ENCODE measurements around the gene ANKRD53.

Gene ANKRD53

GRCh38 chr2:70961648-70961994 is 16.8 kb upstream of the ANKRD53 start:
- H3K27ac ChIP-seq (ENCODE audit: low read depth, low read length): no peak overlapping the region
- H3K4me1 ChIP-seq (ENCODE audit: insufficient read depth, low read length): peaks cover 3% of the 10 kb centered on the region
- H3K9me3 ChIP-seq (ENCODE audit: low read length): no peaks in the 10 kb centered on the region
- no peaks in the 10 kb centered on the region for H3K36me3 ChIP-seq (ENCODE audit: insufficient read depth, low read length)
- no peak overlapping the region for H3K9ac ChIP-seq (ENCODE audit: low read length)
- H3K27me3 ChIP-seq (ENCODE audit: control insufficient read depth in 1 of 2, insufficient read depth in 2 of 2, low read length in 2 of 2): peaks cover 6 to 25% of the 10 kb centered on the region in 2 donors
- H3K4me3 ChIP-seq (ENCODE audit: low read depth in 1 of 2, low read length in 2 of 2): no peak overlapping the region

GRCh38 chr2:70962211-70962884 is 16.1 kb upstream of the ANKRD53 start:
- H3K4me3 ChIP-seq (ENCODE audit: low read depth in 1 of 2, low read length in 2 of 2): no peak overlapping the region
- H3K9me3 ChIP-seq (ENCODE audit: low read length): no peaks in the 10 kb centered on the region
- peaks cover 6 to 25% of the 10 kb centered on the region in 2 donors for H3K27me3 ChIP-seq (ENCODE audit: control insufficient read depth in 1 of 2, insufficient read depth in 2 of 2, low read length in 2 of 2)
- H3K27ac ChIP-seq (ENCODE audit: low read depth, low read length): no peak overlapping the region
- H3K36me3 ChIP-seq (ENCODE audit: insufficient read depth, low read length): no peaks in the 10 kb centered on the region
- H3K4me1 ChIP-seq (ENCODE audit: insufficient read depth, low read length): peaks cover 3% of the 10 kb centered on the region
- no peak overlapping the region for H3K9ac ChIP-seq (ENCODE audit: low read length)

GRCh38 chr2:70962885-70963878 is 15.2 kb upstream of the ANKRD53 start:
- Histone ChIP-seq H3K4me1 (ENCODE audit: insufficient read depth, low read length) (peaks cover 3% of the 10 kb centered on the region), H3K9ac (ENCODE audit: low read length) (no peak overlapping the region), H3K4me3 (ENCODE audit: low read depth in 1 of 2, low read length in 2 of 2) (no peak overlapping the region), H3K9me3 (ENCODE audit: low read length) (no peaks in the 10 kb centered on the region), H3K27ac (ENCODE audit: low read depth, low read length) (no peak overlapping the region), H3K36me3 (ENCODE audit: insufficient read depth, low read length) (no peaks in the 10 kb centered on the region), H3K27me3 (ENCODE audit: control insufficient read depth in 1 of 2, insufficient read depth in 2 of 2, low read length in 2 of 2) (peaks cover 6 to 25% of the 10 kb centered on the region in 2 donors)

- no peaks in the 10 kb centered on the region for H3K9me3 ChIP-seq (ENCODE audit: low read length)
- H3K9ac ChIP-seq (ENCODE audit: low read length): no peak overlapping the region
- H3K27ac ChIP-seq (ENCODE audit: low read depth, low read length): no peak overlapping the region
- H3K27me3 ChIP-seq (ENCODE audit: control insufficient read depth in 1 of 2, insufficient read depth in 2 of 2, low read length in 2 of 2): peaks cover 6 to 18% of the 10 kb centered on the region in 2 donors
- peaks cover 3% of the 10 kb centered on the region for H3K4me1 ChIP-seq (ENCODE audit: insufficient read depth, low read length)
- H3K36me3 ChIP-seq (ENCODE audit: insufficient read depth, low read length): no peaks in the 10 kb centered on the region
- no peak overlapping the region for H3K4me3 ChIP-seq (ENCODE audit: low read depth in 1 of 2, low read length in 2 of 2)
These were observed 14.3 kb upstream of the ANKRD53 start for GRCh38 chr2:70964133-70964532.

GRCh38 chr2:70964596-70965386 is 13.6 kb upstream of the ANKRD53 start:
- Histone ChIP-seq H3K9me3 (ENCODE audit: low read length) (no peaks in the 10 kb centered on the region), H3K27me3 (ENCODE audit: control insufficient read depth in 1 of 2, insufficient read depth in 2 of 2, low read length in 2 of 2) (peaks cover 6 to 18% of the 10 kb centered on the region in 2 donors), H3K27ac (ENCODE audit: low read depth, low read length) (no peak overlapping the region), H3K9ac (ENCODE audit: low read length) (no peak overlapping the region), H3K36me3 (ENCODE audit: insufficient read depth, low read length) (no peaks in the 10 kb centered on the region), H3K4me3 (ENCODE audit: low read depth in 1 of 2, low read length in 2 of 2) (peak overlapping the region; percentile 53 to 64), H3K4me1 (ENCODE audit: insufficient read depth, low read length) (peaks cover 3% of the 10 kb centered on the region)

- peaks cover 3% of the 10 kb centered on the region for H3K4me1 ChIP-seq (ENCODE audit: insufficient read depth, low read length)
- H3K4me3 ChIP-seq (ENCODE audit: low read depth in 1 of 2, low read length in 2 of 2): peak overlapping the region in 1 of 2 donors; percentile 53
- no peak overlapping the region for H3K27ac ChIP-seq (ENCODE audit: low read depth, low read length)
- no peak overlapping the region for H3K9ac ChIP-seq (ENCODE audit: low read length)
- H3K9me3 ChIP-seq (ENCODE audit: low read length): no peaks in the 10 kb centered on the region
- peaks cover 6 to 18% of the 10 kb centered on the region in 2 donors for H3K27me3 ChIP-seq (ENCODE audit: control insufficient read depth in 1 of 2, insufficient read depth in 2 of 2, low read length in 2 of 2)
- H3K36me3 ChIP-seq (ENCODE audit: insufficient read depth, low read length): no peaks in the 10 kb centered on the region
These were observed 12.9 kb upstream of the ANKRD53 start for GRCh38 chr2:70965506-70965905.

- Histone ChIP-seq H3K36me3 (ENCODE audit: insufficient read depth, low read length) (no peaks in the 10 kb centered on the region), H3K27ac (ENCODE audit: low read depth, low read length) (no peak overlapping the region), H3K4me3 (ENCODE audit: low read depth in 1 of 2, low read length in 2 of 2) (no peak overlapping the region), H3K27me3 (ENCODE audit: control insufficient read depth in 1 of 2, insufficient read depth in 2 of 2, low read length in 2 of 2) (peaks cover 6 to 18% of the 10 kb centered on the region in 2 donors), H3K4me1 (ENCODE audit: insufficient read depth, low read length) (peaks cover 3% of the 10 kb centered on the region), H3K9ac (ENCODE audit: low read length) (no peak overlapping the region), H3K9me3 (ENCODE audit: low read length) (no peaks in the 10 kb centered on the region)
These were observed 11.7 kb upstream of the ANKRD53 start for GRCh38 chr2:70966681-70967080.

- no peak overlapping the region for H3K4me3 ChIP-seq (ENCODE audit: low read depth in 1 of 2, low read length in 2 of 2)
- peaks cover 3% of the 10 kb centered on the region for H3K4me1 ChIP-seq (ENCODE audit: insufficient read depth, low read length)
- H3K27me3 ChIP-seq (ENCODE audit: control insufficient read depth in 1 of 2, insufficient read depth in 2 of 2, low read length in 2 of 2): peaks cover 6 to 18% of the 10 kb centered on the region in 2 donors
These were observed 11.2 kb upstream of the ANKRD53 start for GRCh38 chr2:70967189-70967588.

GRCh38 chr2:70974592-70974991 is 3.8 kb upstream of the ANKRD53 start:
- Histone ChIP-seq H3K4me3 (ENCODE audit: low read depth in 1 of 2, low read length in 2 of 2) (no peak overlapping the region), H3K27ac (ENCODE audit: low read depth, low read length) (no peak overlapping the region)

More at GRCh38 chr2:70967189-70967588, 11.2 kb upstream of the ANKRD53 start:
- no peak overlapping the region for H3K9ac ChIP-seq (ENCODE audit: low read length)
- H3K36me3 ChIP-seq (ENCODE audit: insufficient read depth, low read length): no peaks in the 10 kb centered on the region
- H3K9me3 ChIP-seq (ENCODE audit: low read length): no peaks in the 10 kb centered on the region
- H3K27ac ChIP-seq (ENCODE audit: low read depth, low read length): no peak overlapping the region

GRCh38 chr2:70975237-70975636 is 3.2 kb upstream of the ANKRD53 start:
- Histone ChIP-seq H3K9ac (ENCODE audit: low read length) (no peak overlapping the region), H3K27me3 (ENCODE audit: control insufficient read depth in 1 of 2, insufficient read depth in 2 of 2, low read length in 2 of 2) (no peaks in the 10 kb centered on the region), H3K4me3 (ENCODE audit: low read depth in 1 of 2, low read length in 2 of 2) (no peak overlapping the region), H3K36me3 (ENCODE audit: insufficient read depth, low read length) (no peaks in the 10 kb centered on the region), H3K27ac (ENCODE audit: low read depth, low read length) (no peak overlapping the region), H3K4me1 (ENCODE audit: insufficient read depth, low read length) (peaks cover 16% of the 10 kb centered on the region), H3K9me3 (ENCODE audit: low read length) (no peaks in the 10 kb centered on the region)

More at GRCh38 chr2:70974592-70974991, 3.8 kb upstream of the ANKRD53 start:
- no peaks in the 10 kb centered on the region for H3K27me3 ChIP-seq (ENCODE audit: control insufficient read depth in 1 of 2, insufficient read depth in 2 of 2, low read length in 2 of 2)
- H3K36me3 ChIP-seq (ENCODE audit: insufficient read depth, low read length): no peaks in the 10 kb centered on the region
- H3K9me3 ChIP-seq (ENCODE audit: low read length): no peaks in the 10 kb centered on the region
- H3K4me1 ChIP-seq (ENCODE audit: insufficient read depth, low read length): peaks cover 16% of the 10 kb centered on the region
- no peak overlapping the region for H3K9ac ChIP-seq (ENCODE audit: low read length)

Data from muscle layer of colon (tissue), 2 donors.